HG03520 (cell line): ENCODE measurements around the gene AKR1C2.
"Not testable (repeated sequence)": the region's sequence is repeated elsewhere in the genome, so short reads cannot be mapped to it uniquely, and the experiment has no call there.

ENCODE experiments used
- ATAC-seq: cut with Tn5 transposase; IDR thresholded peaks from one replicate; pipeline ENCODE4 v1.9.1; 2021; ENCODE audit warnings: mild to moderate bottlenecking, moderate library complexity; ENCODE audit not compliant: unreplicated experiment

Gene AKR1C2

GRCh38 chr10:5025461-5025881 is 21.8 kb upstream of the AKR1C2 start:
- not testable (repeated sequence) for ATAC-seq

- no peak for ATAC-seq
Observed at GRCh38 chr10:5023177-5023805, 19.6 kb upstream of the AKR1C2 start.

GRCh38 chr10:5021624-5022290 is 18.1 kb upstream of the AKR1C2 start:
- not testable (repeated sequence) for ATAC-seq

- not testable (repeated sequence) for ATAC-seq
Observed at GRCh38 chr10:5019770-5020612, 16.3 kb upstream of the AKR1C2 start.

GRCh38 chr10:5018671-5019277 is 15.1 kb upstream of the AKR1C2 start:
- not testable (repeated sequence) for ATAC-seq

DNA sequence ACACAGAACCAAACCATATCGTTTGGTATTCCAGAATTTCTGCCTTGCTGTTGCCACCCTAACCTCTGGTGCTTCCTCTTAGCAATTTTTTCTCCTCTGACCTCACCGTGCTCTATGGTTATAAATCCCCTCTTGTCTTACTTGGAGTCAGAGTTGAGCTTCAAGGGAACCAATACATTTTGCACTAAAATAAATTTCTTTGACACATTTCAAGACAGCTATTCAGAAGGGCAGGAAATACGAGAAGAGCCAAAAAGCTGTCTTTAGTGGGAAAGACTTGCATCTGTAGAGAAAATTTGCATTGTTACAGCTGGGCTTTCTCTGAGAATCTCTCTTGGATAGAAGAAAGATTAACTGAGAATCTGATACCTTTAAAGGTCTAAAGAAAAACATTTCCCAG is 14.5 kb upstream of the AKR1C2 start:
- ATAC-seq: no peak

- ATAC-seq: no peak
Observed at GRCh38 chr10:5014936-5015335, 11.3 kb upstream of the AKR1C2 start.

DNA sequence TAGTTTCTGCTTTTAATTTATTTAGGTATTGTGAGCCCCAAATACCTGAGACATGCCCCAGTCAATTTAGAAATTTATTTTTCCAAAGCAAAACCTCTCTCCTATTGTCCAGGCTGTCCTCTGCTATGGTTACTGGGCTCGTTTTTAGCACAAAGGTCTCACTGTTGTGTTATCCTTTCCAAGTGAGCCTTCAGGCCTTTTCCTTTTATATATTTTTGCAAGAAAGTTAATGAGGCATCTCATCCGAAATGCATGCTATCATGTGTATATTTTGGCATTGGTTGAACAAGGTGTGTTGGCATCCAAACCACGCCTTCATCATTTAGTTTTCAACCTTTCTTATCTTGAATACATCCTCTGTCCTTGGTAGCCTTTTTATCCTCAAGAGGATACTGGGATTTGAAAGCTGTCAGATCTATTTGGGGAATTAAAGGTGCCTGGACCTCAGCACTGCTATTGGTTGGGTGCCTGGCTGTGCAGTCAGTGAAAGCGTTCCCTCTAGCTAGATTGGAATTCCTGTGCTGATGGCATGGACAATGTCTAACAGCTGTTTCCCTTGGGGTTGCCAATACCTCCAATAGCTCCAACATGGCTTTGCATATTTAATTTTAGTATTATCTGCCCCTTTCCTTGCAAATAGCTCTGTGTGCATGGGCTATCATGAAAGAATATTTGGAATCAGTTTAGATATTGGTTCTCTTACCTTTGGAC is 10.7 kb upstream of the AKR1C2 start:
- not testable (repeated sequence) for ATAC-seq

DNA sequence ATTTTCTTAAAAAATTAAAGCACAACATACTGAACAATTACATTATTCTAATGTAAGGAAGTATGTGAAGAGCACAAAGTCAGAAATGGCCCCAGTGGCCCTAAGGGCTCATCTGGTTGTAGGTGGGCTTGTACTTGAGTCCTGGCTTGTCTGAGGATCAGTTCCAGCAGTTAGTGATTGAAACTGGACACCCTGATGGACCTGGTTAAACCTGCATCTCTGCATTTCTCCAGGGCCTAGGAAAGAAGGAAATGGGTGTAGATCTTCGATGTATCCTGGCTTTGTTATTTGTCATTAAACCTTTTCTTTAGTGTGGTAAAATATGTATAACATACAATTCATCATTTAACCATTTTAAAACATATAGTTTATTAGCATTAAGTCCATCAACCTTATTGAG is 9.7 kb upstream of the AKR1C2 start:
- ATAC-seq: no peak

DNA sequence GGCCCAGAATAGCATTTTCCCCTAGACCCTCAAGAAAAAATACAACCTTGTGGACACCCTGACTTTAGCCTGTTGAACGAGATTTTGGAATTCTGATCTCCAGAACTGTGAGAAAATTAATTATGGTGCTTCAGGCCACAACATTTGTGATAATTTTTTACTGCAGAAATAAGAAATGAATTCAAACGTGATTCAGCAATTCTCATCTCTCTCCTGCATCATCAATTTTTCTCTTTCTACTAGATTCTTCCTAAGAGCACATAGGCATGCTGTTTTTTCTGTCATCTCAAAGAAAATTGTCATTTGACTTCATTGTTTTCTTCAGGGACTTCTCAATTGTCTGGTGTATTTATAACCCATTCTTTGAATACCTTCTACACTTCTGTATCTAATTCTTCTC is 8.9 kb upstream of the AKR1C2 start:
- no peak for ATAC-seq

- ATAC-seq: not testable (repeated sequence)
Observed at GRCh38 chr10:5011392-5011791, 7.7 kb upstream of the AKR1C2 start.

- ATAC-seq: not testable (repeated sequence)
Observed at GRCh38 chr10:5010043-5010442, 6.4 kb upstream of the AKR1C2 start.

GRCh38 chr10:5008857-5009548 is 5.3 kb upstream of the AKR1C2 start:
- not testable (repeated sequence) for ATAC-seq

GRCh38 chr10:5004501-5004900 is 844 bp upstream of the AKR1C2 start:
- ATAC-seq: not testable (repeated sequence)

DNA sequence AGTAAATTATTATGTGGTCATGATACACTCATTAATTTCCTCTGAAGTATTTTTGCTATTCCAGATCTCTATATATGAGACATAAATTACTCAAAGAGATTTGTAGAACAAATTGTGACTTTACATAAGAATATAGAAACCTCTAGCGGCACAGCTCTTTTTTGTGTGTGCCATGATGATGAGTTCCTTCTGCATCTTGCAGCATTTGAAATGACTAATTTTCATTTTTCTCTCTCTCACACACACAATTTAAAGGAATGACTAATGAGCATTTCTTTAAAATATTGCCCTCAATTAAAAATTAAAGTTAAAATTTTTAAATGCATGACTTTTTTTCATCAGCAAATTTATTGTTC is 351 bp upstream of the AKR1C2 start:
- ATAC-seq: not testable (repeated sequence)

GRCh38 chr10:5002013-5002727 is 1.5 kb downstream of the AKR1C2 start:
- ATAC-seq: no peak

GRCh38 chr10:4998671-4999070 is 5.0 kb downstream of the AKR1C2 start:
- no peak for ATAC-seq

GRCh38 chr10:4994260-4994659 is 9.4 kb downstream of the AKR1C2 start:
- not testable (repeated sequence) for ATAC-seq

DNA sequence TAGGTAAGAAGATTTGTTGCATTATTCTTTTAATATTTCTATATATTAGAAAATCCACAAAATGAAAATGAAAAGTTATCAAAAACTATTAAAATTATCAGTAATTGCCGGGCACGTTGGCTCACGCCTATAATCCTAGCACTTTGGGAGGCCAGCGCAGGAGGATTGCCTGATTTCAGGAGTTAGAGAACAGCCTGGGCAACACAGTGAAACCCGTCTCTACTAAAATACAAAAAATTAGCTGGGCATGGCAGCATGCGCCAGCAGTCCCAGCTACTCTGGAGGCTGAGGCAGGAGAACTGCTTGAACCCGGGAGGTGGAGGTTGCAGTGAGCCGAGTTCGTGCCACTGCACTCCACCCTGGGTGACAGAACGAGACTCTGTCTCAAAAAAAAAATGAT is 11.1 kb downstream of the AKR1C2 start:
- not testable (repeated sequence) for ATAC-seq
